ENCODE data around the gene PDE9A. TPM values are rescaled to one million over a fixed set of nuclear protein-coding genes. Genes with fewer than 3 reads are reported as not detected.
A peak's percentile ranks its signal among the peaks of the same experiment; 100 is the strongest.

Gene PDE9A
- total RNA-seq, 1 experiment from 2014 or later, result 31.9 TPM

DNA sequence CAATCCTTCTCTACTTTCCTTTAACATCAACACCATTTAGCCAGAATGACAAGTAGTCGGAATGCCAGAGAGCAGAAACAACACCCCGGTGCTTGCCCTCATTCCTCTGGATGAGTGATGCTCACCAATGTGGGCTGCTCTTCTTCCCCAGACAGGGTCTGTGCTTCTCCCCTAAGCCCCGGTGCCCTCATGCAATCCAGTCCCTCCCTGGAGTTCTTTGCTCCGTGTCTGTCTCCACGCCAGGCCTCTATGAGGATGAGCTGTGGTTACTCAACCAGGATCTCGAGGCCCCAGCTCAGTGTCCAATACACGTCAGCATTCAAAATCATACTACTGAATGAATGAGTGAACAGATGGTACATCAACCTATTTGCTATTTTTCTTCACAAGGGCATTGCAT lies 29.7 kb upstream of the PDE9A start:
- Histone ChIP-seq H2BK12ac (ENCODE audit: insufficient read length, low read depth, low read length) (no peak overlapping the region), H3K4ac (ENCODE audit: low read depth, low read length) (no peak overlapping the region), H3K18ac (ENCODE audit: insufficient read length, low read depth, low read length) (no peak overlapping the region), H4K8ac (replicated peaks; ENCODE audit: insufficient read length, low read depth, low read length) (no peak overlapping the region), H3K79me1 (ENCODE audit: insufficient read depth, low read depth, low read length, poor library complexity, severe bottlenecking) (no peaks in the 10 kb centered on the region), H2BK20ac (ENCODE audit: low read depth, low read length, poor library complexity, severe bottlenecking) (no peak overlapping the region), H3K27ac (ENCODE audit: insufficient read length, low read depth, low read length) (no peak overlapping the region), H3K14ac (ENCODE audit: insufficient read depth, low read length) (no peak overlapping the region), H3K9ac (ENCODE audit: extremely low read depth, insufficient read length, low read length) (no peak overlapping the region), H3K9me3 (ENCODE audit: control insufficient read depth, low read depth, low read length) (no peaks in the 10 kb centered on the region), H3K4me2 (ENCODE audit: insufficient read depth, insufficient read length, low read length) (no peak overlapping the region), H3K23me2 (ENCODE audit: insufficient read length, low read depth, low read length, poor library complexity, severe bottlenecking) (peaks cover 5% of the 10 kb centered on the region), H4K91ac (ENCODE audit: insufficient read length, low read depth, low read length) (no peak overlapping the region), H3K79me2 (ENCODE audit: insufficient read depth, low read length) (no peaks in the 10 kb centered on the region), H3K23ac (ENCODE audit: insufficient read length, low read depth, low read length) (no peak overlapping the region), H2AFZ (ENCODE audit: low read length) (no peak overlapping the region), H2BK5ac (ENCODE audit: insufficient read length, low read length) (no peak overlapping the region), H3K56ac (ENCODE audit: insufficient read length, low read depth, low read length) (no peak overlapping the region), H2AK5ac (ENCODE audit: insufficient read length, low read length) (no peak overlapping the region), H3K27me3 (ENCODE audit: insufficient read depth, low read length) (no peaks in the 10 kb centered on the region), H4K5ac (ENCODE audit: insufficient read length, low read depth, low read length) (no peak overlapping the region), H3T11ph (ENCODE audit: low read length) (no peak overlapping the region), H3K4me1 (ENCODE audit: insufficient read depth, low read length) (no peaks in the 10 kb centered on the region), H2BK15ac (ENCODE audit: low read depth, low read length) (no peak overlapping the region), H2BK120ac (ENCODE audit: low read depth, low read length, poor library complexity, severe bottlenecking) (no peak overlapping the region), H4K20me1 (ENCODE audit: control insufficient read depth, insufficient read depth, insufficient read length) (no peaks in the 10 kb centered on the region)
- Mint-ChIP-seq H3K27ac (peak overlapping the region in 1 of 3 experiments; percentile 95; a peak in 2 of 7 replicates), H3K4me3 (no peak overlapping the region), H3K36me3 (ENCODE audit: insufficient read depth in 1 of 3, low read depth in 3 of 3) (no peaks in the 10 kb centered on the region), H3K4me1 (peaks cover 15 to 18% of the 10 kb centered on the region in 2 experiments), H3K9me3 (peaks cover 3% of the 10 kb centered on the region in 2 experiments; a peak in 2 of 5 replicates), H3K27me3 (ENCODE audit: low read depth) (peaks cover 41% of the 10 kb centered on the region)
- TF ChIP-seq, protein P1, sequence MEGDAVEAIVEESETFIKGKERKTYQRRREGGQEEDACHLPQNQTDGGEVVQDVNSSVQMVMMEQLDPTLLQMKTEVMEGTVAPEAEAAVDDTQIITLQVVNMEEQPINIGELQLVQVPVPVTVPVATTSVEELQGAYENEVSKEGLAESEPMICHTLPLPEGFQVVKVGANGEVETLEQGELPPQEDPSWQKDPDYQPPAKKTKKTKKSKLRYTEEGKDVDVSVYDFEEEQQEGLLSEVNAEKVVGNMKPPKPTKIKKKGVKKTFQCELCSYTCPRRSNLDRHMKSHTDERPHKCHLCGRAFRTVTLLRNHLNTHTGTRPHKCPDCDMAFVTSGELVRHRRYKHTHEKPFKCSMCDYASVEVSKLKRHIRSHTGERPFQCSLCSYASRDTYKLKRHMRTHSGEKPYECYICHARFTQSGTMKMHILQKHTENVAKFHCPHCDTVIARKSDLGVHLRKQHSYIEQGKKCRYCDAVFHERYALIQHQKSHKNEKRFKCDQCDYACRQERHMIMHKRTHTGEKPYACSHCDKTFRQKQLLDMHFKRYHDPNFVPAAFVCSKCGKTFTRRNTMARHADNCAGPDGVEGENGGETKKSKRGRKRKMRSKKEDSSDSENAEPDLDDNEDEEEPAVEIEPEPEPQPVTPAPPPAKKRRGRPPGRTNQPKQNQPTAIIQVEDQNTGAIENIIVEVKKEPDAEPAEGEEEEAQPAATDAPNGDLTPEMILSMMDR (conservative IDR thresholded peaks at IDR 0.05), result no peak
- DNase-seq, result no peak
- WGBS (ENCODE audit: extremely low coverage, insufficient read length, low lambda C conversion rate), result no CpG with 5 or more reads among the region's 7 CpGs
